Activated CD4-positive, alpha-beta T cell treated with anti-CD3 and anti-CD28 coated beads, Interleukin-2, amount 50 U/mL, for 24 hours (primary cell): ENCODE data around the gene TBC1D23.
"Not testable (repeated sequence)": the region's sequence is repeated elsewhere in the genome, so short reads cannot be mapped to it uniquely, and the experiment has no call there.

Experiments
- DNase-seq, 2 donors: peaks; one replicate each; pipeline ENCODE4 v3.0.0-alpha.2; 2020; ENCODE audit warnings: low read depth in 1 of 2, low spot score in 1 of 2

Gene TBC1D23

DNA sequence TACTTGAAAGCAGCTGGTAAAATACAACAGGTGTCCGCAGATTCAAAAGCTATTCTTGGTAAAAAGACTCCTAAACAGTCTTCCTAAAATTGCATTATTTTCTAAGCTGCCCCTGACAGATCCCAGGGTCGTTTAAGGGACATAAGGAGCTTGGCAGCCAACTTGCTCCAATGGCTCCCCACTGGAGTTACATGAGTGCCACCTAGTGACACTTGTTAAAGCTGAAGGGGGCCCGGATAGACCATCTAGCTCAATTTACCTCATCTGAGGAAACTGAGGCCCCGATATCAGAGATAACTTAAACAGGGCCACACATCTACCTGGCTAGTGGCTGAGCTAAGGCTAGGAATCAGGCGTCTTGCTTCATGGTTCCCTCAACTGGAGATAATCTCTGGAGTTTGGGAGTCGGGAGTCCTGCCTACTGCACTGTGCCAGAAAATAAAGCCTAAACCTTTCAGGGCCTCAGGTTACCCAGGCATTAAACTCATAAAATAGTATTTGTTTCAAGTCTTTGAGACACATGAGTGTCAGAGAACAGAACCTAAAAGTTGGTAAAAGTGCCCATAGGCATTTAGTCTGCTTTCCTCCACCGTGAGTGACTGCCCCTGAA is 6.5 kb upstream of the TBC1D23 start:
- peak in 1 of 2 donors; percentile 17 for DNase-seq

DNA sequence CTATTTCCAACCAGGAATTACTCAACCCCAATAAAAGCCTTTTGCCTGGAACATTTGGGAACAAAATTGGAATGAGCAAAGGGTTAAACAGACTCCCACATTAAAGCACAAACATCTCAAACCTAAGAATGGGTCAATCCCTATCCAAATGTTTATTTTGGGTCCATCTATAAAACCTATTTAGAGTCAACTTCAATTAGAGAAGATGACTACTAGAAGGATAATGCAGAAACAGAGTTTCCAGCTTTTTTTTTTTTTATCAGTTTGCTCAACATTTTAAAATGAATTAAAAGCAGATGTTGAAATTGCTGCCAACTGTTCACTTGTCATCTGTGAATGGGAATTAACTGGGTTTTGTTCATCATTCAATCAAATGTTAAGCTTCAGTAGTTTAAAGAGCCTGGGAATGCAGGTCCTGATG is 4.1 kb upstream of the TBC1D23 start:
- no peak for DNase-seq

DNA sequence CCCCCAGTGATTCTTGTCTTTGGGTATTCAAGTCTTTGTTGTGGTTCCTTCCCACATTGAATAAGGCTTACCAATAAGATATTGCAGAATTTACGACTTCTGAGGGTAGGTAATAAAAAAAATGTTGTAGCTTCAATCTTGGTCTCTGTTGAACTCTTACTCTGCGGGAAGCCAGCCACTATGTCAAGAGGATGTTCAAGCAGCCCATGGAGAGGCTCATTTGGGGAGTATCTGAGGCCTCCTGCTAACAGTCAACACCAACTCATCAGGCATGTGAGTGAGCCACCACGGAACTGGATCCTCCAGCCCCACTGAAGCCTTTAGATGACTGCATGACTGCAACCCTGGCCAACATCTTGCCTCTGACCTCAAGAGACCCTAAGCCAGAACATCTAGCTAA is 3.2 kb upstream of the TBC1D23 start:
- no peak for DNase-seq

DNA sequence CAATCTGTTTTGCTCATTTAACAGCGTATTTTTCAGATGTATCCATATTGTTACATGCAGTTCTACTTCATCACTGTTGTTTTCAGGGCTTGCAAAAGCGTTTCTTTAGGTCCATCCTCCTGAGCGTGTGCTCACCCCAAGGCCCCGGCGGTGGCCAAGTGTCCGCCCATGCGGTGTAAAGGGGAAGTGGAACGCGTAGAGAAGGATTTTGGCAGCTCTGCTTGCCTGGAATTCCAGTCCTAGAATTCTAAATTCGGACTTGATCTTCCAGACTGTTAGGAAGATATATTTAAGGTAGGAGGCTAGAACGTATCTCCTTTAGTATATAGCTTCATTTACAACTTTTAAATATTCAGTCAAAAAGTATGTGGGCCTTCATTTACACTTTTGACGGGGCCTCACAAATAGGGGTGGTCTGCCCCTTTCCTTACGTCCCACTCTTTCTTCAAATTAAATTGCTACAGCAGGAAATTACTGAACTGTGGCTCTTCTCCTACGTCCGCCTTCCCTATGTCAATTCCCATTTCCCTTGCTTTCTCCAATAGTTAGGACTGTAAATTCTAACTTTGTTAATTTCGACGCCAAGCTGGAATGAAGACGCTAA is 609 bp upstream of the TBC1D23 start:
- DNase-seq: no peak

DNA sequence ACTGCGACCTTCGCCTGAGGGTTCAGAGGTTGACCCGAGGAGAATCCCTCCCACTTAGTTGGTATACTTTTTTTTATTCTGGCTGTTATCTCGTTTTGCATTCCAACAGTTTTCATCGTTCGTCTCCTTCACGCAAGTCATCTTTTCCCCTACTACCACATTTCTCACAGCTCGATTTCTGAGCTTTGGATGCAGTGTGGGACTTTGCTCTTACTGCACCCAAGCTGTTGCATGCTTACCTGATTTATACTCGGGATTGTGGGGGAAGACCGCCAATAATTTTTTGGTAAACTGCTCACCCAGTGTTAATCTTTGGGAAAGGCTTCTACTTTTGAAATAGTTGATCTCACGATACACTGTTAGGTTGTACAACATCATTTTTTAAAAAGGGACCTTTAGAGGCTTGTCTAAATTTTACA is 702 bp downstream of the TBC1D23 start:
- no peak for DNase-seq

DNA sequence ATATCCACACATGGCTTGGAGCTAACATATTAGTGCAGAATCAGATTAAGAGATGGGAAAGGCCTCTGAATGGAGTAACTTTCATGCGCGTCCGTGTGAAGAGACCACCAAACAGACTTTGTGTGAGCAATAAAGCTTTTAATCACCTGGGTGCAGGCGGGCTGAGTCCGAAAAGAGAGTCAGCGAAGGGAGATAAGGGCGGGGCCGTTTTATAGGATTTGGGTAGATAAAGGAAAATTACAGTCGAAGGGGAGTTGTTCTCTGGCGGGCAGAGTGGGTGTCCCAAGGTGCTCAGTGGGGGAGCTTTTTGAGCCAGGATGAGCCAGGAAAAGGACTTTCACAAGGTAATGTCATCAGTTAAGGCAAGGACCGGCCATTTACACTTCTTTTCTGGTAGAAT is 2.1 kb downstream of the TBC1D23 start:
- DNase-seq: not testable (repeated sequence)

DNA sequence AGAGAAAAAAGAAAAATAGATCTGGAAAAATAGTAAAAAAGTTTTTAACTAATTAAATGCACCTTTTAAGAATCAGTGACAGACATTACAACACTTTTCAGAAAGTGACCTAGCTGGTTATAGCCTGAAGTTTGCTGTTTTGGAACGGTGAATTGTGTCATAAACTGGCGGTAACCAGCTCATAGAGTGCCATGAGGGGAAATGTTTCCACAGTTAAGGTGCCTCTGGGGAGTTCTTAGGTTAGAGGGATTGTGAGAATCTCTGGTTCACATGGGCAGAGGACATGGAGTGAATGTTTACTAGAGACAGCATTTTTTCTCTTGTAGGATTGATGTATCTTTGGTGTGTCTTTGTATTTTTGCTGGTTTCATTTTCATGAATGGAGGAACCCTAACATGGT is 2.8 kb downstream of the TBC1D23 start:
- no peak for DNase-seq

DNA sequence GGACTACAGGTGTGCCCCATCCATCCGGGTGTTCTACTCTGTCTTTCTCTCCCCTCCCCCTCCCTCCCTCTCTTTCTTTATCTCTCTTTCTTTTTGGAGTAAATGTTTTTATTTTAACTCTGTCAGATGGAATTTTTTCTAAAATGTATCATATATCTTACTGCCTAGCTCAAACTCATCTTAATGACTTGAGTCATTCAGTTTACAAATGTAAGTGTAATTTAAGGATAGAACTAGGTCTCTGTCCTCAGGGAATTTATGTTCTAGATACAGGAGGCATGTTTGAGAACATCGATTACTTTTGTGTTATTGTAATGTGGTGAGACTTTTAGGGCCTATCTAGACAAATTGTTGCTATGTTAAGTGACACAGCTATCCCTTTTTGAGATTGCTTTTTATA is 3.5 kb downstream of the TBC1D23 start:
- DNase-seq: no peak

DNA sequence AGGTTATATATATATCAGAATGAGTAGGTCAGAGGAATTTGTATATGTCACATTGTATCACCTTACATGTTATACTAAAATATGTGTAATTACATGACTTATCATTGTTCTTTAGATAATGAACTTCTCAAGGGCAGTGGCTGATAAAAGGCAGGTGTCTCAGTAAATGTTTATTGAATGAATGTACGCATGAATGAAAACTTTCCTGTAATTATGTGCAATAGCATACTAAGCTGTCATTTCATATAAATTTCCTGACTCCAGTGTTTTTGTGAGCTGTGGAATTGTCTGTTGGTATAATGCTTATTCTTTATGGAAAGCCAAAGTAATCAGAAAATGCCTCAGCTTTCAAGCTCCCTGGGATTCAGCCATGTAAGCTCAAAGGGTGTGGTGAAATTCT is 4.2 kb downstream of the TBC1D23 start:
- DNase-seq: no peak

DNA sequence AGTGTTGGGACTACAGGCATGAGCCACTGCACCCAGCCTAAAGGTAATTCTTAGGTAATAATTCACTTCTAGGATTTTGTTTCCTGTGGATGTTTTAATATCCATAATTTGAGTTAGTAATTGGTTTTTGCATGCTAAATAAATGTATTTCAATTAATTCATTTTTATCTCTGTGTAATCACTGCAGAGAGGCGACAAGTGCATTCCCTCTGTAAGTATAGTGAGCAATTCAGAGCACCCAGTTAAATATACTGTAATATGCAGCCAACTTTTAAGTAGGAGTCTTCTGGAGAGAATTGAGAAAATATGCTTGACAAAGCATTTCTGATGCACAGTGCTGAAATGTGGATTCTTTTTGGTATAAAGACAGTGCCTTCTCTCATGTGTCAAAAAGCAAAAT is 5.7 kb downstream of the TBC1D23 start:
- no peak for DNase-seq

DNA sequence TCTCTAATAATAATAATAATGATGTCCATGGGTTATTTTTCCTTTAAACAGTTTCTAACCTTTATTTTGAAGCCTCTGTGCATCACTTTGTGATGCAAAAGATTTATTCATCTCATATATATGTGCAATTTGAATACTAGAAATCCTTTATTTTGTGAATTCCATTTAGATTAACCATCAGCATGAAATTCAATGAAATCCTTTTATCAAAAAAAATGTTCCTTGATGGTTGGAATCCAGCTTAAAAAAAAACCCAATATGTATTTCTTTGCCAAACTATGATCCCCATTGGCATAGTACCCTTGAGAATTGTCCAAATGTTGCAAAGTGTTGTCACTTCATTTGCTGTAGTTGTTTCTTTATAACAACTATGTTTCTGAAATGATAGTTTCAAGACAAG is 7.4 kb downstream of the TBC1D23 start:
- no peak for DNase-seq

DNA sequence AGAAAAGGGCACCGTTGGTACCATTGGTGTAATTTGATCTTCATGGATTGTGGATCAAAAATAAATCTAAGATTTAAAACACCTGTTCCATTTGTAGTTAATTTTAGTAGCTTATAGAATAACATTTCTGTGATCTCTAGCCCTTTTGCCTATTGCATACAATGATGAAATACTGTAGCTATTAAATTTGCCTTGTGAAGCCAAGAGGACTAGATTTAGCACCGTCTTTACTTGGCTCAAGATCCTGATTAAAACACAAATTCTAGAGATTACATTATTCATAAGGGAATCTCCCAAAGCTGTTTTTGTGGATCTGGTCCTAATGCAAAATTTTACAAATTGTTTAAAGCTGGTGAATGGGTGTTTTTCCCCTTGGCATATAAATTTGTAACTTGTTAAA is 8.2 kb downstream of the TBC1D23 start:
- DNase-seq: no peak

DNA sequence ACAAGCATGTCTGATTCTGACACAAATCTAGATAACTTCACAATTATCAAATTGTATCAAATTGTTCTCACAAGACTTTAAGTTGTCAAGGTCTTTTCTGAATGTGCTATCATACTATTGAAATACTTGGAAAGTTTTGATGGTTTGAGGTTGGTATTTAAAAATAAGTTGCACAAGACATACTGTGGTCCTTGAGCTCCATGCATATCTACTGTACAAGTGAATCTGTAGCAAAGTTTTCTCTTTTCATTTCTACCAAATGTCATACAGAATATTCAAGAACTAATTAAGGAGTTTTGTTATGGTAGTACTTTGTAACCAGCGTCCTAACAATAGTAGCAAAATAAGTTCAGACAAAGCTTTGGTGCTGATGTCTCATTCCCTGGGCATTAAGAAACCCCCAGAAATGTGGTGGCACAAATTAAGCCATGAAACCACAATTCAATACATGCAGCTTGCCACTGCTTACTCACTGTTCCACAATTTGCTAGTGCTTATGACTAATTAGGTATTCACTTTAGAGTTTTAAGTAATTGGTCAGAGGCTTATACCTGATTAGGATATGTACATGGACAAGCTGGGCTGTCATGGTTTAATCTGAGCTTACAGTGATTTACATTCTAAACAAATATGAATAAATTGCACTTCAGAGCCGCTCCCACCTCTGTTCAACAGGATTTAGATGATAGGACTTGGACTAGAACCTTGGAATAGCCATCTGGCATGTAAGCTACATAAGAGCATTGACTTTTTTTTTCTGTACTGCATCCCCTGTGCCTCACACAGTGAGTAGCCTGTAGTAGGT is 8.8 kb downstream of the TBC1D23 start:
- no peak for DNase-seq

DNA sequence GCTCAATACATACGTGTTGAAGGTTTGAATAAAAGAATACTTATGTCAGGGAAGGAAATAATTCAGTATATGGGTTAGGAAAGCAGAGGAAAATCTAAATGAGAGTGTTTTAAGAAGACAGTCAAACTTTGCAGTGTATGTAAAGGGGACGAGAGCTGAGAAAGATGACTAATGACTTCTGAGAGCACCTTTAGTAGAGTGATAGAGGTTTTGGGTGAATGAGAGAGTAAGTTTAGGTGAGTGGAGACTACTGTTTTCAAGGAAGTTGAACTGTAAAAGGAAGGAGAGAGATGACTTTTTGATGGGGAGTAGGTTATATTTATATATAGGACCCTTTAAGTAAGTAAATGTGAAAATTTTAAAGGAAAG is 9.4 kb downstream of the TBC1D23 start:
- no peak for DNase-seq

DNA sequence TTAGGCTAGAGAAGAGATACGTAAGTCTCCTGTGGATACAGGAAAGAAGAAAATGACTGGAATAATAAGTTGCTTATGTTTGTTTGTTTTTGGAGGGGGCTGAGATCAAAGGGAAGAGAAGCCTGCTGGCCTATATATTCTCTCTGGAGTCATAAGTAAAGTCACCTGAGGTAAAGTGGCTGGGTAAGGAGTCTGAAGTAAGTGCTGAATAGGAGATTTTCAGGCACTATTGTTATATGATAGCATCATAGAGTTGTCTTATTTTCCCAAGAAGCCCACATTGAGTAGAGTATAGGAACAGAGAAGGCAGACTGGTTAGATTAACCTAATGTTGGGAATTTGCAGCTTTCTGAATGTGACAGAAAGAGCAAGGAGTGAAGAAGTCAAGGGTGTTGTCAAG is 10.7 kb downstream of the TBC1D23 start:
- no peak for DNase-seq

DNA sequence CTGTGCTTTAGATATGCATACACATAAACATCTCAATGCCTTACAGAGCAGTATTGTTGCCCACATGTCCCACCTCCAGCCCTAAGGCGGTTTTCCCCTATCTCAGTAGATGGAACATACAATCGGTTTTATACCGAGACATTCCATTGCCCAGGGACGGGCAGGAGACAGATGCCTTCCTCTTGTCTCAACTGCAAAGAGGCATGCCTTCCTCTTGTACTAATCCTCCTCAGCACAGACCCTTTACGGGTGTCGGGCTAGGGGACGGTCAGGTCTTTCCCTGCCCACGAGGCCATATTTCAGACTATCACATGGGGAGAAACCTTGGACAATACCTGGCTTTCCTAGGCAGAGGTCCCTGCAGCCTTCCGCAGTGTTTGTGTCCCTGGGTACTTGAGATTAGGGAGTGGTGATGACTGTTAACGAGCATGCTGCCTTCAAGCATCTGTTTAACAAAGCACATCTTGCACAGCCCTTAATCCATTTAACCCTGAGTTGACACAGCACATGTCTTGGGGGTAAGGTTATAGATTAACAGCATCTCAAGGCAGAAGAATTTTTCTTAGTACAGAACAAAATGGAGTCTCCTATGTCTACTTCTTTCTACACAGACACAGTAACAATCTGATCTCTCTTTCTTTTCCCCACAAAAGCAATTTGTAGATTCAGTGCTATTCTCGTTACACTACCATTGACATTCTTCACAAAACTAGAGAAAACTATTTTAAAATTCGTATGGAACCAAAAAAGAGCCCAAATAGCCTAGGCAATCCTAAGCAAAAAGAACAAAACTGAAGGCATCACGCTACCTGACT is 12.2 kb downstream of the TBC1D23 start:
- not testable (repeated sequence) for DNase-seq

DNA sequence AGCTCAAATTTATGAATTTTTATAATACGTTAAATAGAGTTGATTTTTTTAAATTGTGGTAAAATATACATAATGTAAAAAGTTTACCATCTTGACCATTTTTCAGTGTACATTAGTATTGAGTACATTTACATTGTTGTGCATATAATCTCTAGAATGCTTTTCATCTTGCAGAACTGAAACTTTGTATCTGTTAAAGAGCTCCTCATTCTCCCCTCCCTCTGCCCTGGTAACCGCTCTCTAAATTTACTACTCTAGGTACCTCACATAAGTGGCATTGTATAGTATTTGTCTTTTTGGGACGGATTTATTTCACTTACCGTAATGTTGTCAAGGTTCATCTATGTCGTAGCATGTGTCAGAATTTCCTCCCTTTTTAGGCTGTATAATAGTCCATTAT is 13.6 kb downstream of the TBC1D23 start:
- no peak for DNase-seq

DNA sequence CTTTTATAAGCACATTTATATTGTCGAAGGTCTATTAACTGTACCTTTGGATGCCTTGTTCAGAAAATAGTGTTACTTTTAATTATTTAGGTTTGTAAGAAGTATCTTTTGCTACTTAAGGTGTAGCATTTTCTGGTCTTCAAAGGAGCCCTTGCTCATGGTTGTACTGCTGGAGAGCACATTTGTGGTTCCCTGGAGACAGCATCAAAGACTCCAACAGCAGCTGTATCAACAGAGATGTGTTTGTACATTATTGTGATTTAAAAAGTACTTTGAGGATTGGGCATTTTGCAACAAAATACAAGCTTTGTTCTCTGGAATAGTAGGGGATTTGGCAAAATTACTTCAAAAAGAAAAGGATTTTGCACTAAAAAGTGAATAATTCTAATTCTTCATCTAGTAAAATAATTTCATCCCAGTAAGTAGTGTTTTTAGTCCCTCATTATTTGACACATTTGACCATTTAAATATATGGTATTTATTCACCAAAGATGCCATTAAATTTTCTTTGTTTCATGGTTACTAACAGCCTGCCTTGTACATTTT is 16.5 kb downstream of the TBC1D23 start:
- DNase-seq: no peak

DNA sequence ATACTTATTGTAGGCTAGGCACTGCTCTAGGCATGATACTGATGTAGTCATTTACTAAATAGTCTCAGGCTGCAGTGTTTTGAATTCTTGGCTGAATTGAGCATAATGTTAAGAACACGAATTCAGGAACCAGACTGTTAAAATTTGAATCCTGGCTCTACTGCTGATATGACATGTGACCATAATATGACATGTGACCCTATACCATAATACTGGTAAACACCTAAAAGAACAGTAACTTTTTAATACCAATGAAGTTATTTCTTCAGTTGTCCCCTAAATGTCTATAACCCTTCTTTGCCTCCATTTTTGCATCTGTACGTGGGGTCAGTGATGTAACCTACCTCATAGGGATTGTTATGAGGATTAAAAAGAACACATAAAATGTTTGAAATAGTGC is 18.1 kb downstream of the TBC1D23 start:
- DNase-seq: no peak

DNA sequence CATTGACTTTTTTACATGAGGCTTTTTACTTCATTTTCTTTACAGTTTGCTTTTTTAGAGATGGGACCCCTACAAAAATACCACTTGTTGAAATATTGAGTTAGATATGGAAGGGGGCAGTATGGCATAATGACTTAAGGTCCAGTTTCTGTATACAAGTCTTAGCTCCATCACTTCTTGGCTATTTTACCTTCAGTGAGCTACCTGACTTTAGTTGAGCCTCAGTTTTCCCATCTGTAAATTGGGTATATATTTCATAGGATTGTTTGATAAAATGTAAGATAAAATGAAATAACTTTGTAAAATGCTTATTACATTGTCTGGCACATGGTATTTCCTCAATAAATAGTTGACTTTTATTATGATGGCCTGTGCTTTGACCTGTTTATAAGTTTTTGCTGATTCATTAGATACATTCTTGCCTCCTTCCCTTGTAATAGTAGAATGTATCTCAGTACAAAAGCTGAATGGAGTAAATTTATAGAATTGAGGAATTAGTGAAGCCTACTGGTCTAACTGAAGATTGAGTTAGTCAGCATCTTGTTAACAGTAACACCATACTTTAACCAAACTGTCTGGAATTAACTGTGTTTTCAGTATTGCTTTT is 27.6 kb downstream of the TBC1D23 start:
- no peak for DNase-seq

DNA sequence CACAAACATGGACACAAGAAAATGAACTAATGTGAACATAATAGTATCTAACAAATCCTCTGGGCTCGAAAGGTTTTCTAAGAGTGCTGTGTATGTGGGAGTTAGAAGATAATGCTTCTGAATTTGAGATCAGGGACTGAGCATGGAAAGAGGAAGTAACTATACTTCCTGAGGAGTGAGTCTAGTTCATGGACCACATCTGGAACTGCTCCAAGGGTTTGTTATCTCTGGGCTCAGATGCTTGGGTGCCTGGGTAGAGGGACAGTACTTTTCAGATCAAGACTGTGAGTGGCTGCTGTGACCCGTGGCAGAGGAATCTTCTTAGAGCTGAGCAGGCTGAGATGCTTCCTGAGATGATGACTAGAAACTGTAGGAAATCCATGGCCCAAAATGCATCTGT is 28.5 kb downstream of the TBC1D23 start:
- no peak for DNase-seq
